ENCODE data around the gene SS18.

GRCh38 chr18:26022585-26022984 lies 67.8 kb downstream of the SS18 start:
- TF ChIP-seq POLR2A (IDR thresholded peaks at IDR 0.05; ENCODE audit: low read depth, low read length) (no peak), POLR2AphosphoS5 (IDR thresholded peaks at IDR 0.05; ENCODE audit: low read depth, low read length) (no peak)

All from GM12892 (cell line).